ENCODE results near the gene TMEM200B.

The TMEM200B gene

GRCh38 chr1:29096231-29096886 lies 27.3 kb downstream of the TMEM200B start (continued):
- peak; percentile 66 for TF ChIP-seq ZNF398 (tag by site-specific recombination; IDR thresholded peaks at IDR 0.05)
- no peak for TF ChIP-seq GLIS2 (tag by site-specific recombination; IDR thresholded peaks at IDR 0.05)
- peak; percentile 88 for TF ChIP-seq GFI1B (tag by site-specific recombination; IDR thresholded peaks at IDR 0.05)
- peak; percentile 91 for TF ChIP-seq PRDM6 (tag by site-specific recombination; IDR thresholded peaks at IDR 0.05)
- TF ChIP-seq FEZF1 (tag by site-specific recombination; IDR thresholded peaks at IDR 0.05), result peak; percentile 58
- no peak for TF ChIP-seq ZBTB21 (tag by site-specific recombination; IDR thresholded peaks at IDR 0.05)
- 0 out of 2 replicates have a peak, but pooled peaks have one; percentile 26 for TF ChIP-seq BCL11B (tag by site-specific recombination; IDR thresholded peaks at IDR 0.05; ENCODE audit: low read depth)
- no peak for TF ChIP-seq ZNF785 (tag by site-specific recombination; IDR thresholded peaks at IDR 0.05)
- TF ChIP-seq ZNF391 (tag by site-specific recombination; IDR thresholded peaks at IDR 0.05; ENCODE audit: borderline replicate concordance, low read depth), result no peak
- TF ChIP-seq ZNF16 (tag by site-specific recombination; IDR thresholded peaks at IDR 0.05; ENCODE audit: low read depth), result 0 out of 2 replicates have a peak, but pooled peaks have one; percentile 30
- TF ChIP-seq ZNF292 (tag by site-specific recombination; IDR thresholded peaks at IDR 0.05; ENCODE audit: borderline replicate concordance, low read depth), result no peak
- TF ChIP-seq ZBTB26 (tag by site-specific recombination; optimal IDR thresholded peaks at IDR 0.05), result no peak
- TF ChIP-seq ZNF514 (tag by site-specific recombination; IDR thresholded peaks at IDR 0.05), result no peak
- TF ChIP-seq HIC1 (tag by site-specific recombination; IDR thresholded peaks at IDR 0.05), result no peak
- TF ChIP-seq ZNF580 (tag by site-specific recombination; IDR thresholded peaks at IDR 0.05), result 0 out of 2 replicates have a peak, but pooled peaks have one; percentile 65
- TF ChIP-seq ZBTB44 (tag by site-specific recombination; IDR thresholded peaks at IDR 0.05), result no peak
- no peak for TF ChIP-seq ZEB2 (tag by site-specific recombination; IDR thresholded peaks at IDR 0.05)
- TF ChIP-seq ZNF473 (tag by site-specific recombination; IDR thresholded peaks at IDR 0.05), result no peak
- peak; percentile 70; the same call in 1 of the 2 replicates for TF ChIP-seq ZNF10 (tag by site-specific recombination; IDR thresholded peaks at IDR 0.05)
- TF ChIP-seq ZNF501 (tag by site-specific recombination; IDR thresholded peaks at IDR 0.05), result no peak
- no peak for TF ChIP-seq KLF8 (tag by site-specific recombination; IDR thresholded peaks at IDR 0.05)
- TF ChIP-seq ZNF530 (tag by site-specific recombination; IDR thresholded peaks at IDR 0.05; ENCODE audit: low read depth), result no peak
- TF ChIP-seq ZNF596 (tag by site-specific recombination; IDR thresholded peaks at IDR 0.05), result no peak
- no peak for TF ChIP-seq REST (tag by site-specific recombination; IDR thresholded peaks at IDR 0.05)
- TF ChIP-seq ZNF707 (tag by site-specific recombination; IDR thresholded peaks at IDR 0.05), result no peak
- no peak for TF ChIP-seq SP2 (tag by site-specific recombination; IDR thresholded peaks at IDR 0.05)

All from HEK293 (cell line).